Stimulated activated CD4-positive, alpha-beta T cell treated with anti-CD3 and anti-CD28 coated beads, Interleukin-4, amount 100 ng/mL, for 1 hour (primary cell): ENCODE results near the gene OR8U1.
"Not testable (repeated sequence)": the region's sequence is repeated elsewhere in the genome, so short reads cannot be mapped to it uniquely, and the experiment has no call there.

Experiments used
- DNase-seq: peaks from one replicate; pipeline ENCODE4 v3.0.0-alpha.2; 2020

OR8U1 gene

DNA sequence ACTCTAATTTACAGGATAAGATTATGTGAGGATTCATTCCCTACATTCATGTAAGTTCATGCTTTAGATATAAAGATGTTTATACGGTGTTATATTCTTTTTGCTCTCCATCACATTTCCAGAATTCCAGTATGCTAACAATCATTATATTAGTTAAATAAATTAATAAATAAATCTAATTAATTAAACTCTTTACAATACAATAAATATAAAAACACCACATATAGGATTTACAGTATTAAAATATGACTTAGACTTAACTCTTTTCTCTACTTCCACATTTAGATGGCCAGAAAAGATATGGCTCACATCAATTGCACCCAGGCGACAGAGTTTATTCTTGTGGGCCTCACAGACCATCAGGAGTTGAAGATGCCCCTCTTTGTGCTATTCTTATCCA is at the start of gene OR8U1:
TSS of gene OR8U1 (plus strand) at position 301 of the 400 bp plus-strand sequence. CDS start at position 301, 0 bp downstream.
- DNase-seq = no peak

DNA sequence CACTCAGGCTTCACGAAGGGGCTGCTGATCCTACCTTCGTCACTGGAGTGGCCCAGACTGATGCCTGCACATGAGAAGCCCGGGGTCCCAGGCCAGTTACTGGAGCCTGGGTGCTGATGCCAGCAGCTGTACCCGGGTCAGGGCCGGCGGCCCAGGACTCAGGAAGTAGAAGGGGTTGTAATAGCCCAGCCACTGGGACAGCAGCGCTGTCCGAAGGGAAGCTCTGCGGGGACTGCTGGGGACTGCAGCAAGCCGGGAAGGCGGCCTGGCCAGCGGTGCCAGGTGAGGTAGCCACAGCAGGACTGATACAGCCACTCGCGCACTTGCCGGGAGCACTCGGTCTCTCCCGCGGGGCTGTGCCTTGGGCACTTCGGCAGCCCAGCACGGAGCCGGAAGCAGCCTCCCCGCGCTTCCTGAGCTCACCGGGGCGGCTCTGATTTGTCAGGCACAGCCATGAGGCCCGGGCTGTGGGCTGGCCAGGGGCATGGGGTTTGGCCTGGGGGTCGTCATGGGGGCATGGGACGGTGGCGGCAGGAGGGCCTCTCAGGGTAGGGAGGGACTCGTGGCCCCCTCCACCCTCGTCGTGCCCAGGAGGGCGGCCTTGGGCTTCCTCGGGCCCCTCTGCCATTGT is 43.4 kb upstream of the OR8U1 start:
- no peak for DNase-seq

DNA sequence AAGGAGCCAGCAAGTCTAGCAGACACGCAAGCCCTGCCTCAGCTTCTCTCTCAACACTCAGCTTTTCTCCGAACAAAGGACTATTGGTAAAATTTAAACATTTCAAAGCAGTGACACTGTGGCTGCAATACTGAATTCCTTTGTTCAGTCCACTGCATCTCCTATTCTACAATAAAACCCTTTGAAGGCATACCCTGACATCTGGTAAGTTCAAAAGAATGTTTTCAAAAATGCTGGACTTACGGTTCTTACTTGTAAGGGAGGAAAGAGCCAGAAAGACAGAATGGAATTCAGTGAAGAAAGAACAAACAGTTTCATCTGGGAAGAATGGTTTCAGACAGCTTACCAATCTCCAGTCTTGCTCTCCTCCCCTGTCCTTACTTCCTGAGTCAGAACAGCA is 42.3 kb upstream of the OR8U1 start:
- no peak for DNase-seq

DNA sequence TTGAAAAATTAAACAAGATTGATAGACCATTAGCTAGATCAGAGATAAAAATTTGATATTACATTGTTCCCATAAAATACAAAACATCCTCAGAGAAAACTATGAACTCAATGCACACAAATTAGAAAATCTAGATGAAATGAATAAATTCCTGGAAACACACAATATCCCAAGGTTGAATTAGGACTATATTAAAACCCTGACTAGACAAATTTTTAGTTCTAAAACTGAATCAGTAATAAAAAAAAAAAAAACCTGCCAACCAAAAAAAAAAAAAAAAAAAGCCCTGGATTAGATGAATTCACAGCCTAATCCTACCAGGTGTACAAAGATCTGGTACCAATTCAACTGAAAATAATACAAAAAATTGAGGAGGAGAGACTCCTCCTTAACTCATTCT is 35.1 kb upstream of the OR8U1 start:
- no peak for DNase-seq

DNA sequence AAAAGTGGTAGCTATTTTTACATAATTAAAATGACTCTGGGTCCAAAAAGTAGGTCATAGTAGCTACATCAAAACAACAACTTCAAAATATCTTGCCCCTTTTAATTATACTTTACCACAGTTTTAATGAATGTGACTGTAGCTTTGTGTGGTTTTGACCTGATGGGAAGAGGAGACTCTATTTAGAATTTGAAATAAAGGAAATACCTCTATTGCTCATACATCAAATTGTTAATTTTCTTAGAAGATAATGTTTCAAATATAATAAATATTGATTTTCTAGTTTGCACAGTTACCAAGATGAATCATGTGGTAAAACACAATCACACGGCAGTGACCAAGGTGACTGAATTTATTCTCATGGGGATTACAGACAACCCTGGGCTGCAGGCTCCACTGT is 29.7 kb upstream of the OR8U1 start, which contains the start of gene OR8K1:
TSS of gene OR8K1 (plus strand) at position 301 of the 400 bp plus-strand sequence. CDS start at position 301, 0 bp downstream.
- DNase-seq = no peak

DNA sequence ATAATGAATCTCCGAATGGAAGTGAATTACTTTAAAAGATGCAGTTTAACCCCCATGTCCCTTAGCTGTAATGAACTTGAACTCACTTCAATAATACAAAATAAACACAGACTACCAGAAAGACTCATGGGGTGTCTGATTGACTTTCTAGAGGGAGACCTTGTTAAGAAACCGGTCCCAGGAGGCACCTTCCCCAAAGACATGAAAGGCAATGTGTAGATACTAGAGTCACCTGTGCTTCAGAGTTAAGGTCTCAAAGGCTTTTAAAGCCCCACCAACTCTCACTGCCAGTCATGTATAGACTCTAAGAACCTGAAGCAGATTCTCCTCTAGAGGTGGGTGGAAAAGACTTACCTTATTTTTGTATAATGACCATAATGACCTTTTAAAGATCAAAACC is 21.4 kb upstream of the OR8U1 start, which contains the start of gene OR8J1:
TSS of gene OR8J1 (plus strand) at position 301 of the 400 bp plus-strand sequence. CDS start 5,956 bp downstream, outside the sequence.
- no peak for DNase-seq

DNA sequence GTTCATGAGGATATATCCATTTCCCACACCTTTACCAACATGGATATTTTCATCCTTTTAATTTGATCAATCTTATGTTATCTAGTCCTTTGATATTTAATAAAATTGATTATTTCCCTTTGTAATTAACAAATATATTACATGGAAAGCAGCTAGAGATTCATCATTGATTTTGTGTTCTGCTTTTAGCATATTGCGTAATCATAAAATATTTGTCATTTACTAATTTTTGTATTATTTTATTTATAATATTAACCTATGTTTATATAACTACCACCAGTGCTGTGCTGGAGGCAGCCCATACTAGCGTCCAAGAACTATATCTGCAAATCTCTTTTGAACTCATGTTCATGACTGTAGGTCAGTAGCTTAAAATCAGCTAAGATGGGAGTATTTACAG is 4.7 kb downstream of the OR8U1 start:
- no peak for DNase-seq

DNA sequence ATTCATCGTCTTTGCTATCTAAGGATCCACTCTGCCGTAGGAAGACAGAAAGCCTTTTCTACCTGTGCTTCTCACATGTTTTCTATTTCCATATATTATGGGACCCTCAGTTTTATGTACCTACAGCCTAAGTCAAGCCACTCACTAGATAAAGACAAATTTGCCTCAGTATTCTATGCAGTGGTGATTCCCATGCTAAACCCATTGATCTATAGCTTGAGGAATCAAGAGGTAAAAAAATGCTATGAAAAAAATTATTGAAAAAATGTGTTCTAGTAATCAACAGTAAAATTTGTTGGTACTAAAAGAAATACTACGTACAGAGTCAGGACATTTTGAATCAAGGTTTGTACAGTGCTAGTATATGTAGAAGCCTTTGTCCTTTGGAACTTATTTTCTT is 19.0 kb downstream of the OR8U1 start:
- DNase-seq = no peak

DNA sequence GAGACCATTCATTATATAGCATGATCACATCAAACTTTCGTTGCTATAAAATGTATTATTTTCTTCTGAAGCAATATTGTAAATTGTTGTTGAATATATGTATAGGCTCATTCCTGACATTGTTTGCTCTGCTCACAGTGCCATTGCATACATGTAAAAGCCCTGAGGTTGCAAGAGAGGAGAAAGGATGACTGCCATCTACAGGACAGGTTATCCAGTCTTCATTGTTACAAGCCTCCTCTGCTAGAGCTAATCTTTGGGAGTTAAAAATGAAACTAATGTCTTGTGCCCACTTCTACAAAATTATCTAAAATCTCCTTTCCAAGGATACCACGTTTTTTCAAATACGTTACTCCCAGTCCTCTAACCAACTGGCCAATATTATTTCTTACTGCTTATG is 20.6 kb downstream of the OR8U1 start:
- DNase-seq = no peak

DNA sequence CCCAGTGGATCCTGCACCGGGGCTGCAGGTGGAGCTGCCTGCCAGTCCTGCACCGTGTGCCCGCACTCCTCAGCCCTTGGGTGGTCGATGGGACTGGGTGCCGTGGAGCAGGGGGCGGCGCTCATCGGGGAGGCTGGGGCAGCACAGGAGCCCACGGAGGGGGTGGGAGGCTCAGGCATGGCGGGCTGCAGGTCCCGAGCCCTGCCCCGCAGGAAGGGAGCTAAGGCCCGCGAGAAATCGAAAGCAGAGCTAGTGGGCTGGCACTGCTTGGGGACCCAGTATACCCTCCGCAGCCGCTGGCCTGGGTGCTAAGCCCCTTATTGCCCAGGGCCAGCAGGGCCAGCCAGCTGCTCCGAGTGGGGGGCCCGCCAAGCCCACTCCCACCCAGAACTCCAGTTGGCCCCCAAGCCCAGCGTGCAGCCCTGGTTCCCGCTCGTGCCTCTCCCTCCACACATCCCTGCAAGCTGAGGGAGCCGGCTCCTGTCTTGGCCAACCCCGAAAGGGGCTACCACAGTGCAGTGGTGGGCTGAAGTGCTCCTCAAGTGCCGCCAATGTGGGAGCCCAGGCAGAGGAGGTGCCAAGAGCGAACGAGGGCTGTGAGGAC is 26.5 kb downstream of the OR8U1 start:
- DNase-seq = not testable (repeated sequence)

DNA sequence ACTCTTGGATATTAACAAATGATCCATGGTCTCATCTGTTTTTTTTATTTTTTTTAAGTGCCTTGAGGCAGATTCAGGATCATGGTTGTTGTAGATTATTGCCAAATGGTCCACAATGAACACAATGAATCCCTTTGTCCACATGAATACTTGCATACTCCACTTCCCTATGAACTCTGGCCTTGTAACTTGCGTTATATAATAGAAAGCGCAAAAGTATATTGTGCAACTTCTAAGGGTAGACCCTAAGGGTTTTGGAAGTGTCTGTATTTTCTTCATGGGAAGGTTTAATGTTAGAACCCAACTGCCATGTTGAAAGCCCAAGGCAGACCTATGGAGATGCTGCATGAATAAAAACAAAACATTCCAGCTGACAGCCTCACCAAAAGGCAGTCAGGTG is 29.0 kb downstream of the OR8U1 start:
- no peak for DNase-seq

DNA sequence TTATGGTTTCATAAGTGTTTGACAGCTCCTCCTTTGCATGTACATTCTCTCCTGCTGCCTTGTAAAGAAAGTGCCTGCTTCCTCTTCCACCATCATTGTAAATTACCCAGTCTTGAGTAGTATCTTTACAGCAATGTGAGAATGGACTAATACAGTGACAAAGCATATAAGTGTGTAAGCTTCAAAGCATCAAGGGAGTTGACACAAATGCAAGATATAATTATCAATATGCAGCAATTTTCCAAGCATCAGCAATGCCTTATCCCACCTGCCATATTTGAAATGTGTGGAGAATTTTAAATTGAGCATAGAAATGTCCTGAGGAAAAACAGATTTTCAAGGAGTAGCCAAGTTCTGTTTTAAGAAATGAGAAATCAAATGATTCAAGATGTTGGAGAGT is 35.4 kb downstream of the OR8U1 start:
- no peak for DNase-seq

DNA sequence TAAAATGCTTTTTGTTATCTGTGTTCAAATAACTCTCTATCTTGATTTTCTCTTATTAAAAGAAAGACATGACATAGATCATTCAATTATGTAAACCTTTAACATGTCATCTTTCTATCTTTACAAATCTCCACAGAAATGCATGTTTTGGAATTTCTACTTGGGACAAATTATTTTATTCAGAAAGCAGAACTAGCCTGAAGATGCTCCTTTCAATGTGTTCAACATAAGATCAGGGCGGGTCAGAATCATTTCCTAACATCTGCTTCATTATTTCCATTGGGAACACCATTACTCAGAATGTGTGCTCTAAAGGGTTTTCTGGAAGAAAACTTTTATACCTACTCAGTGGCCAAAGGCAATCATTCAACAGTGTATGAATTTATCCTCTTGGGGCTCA is 37.0 kb downstream of the OR8U1 start, which contains the start of gene OR5AL1:
TSS of gene OR5AL1 (plus strand) at position 301 of the 400 bp plus-strand sequence.
- DNase-seq = no peak
